ENCODE results near the gene ITFG2.

GRCh38 chr12:2800046-2800570 is 12.4 kb upstream of the ITFG2 start:
- TF ChIP-seq CTCF (IDR thresholded peaks at IDR 0.05; ENCODE audit: low read length), result no peak
- no peak for TF ChIP-seq EZH2 (optimal IDR thresholded peaks at IDR 0.05; ENCODE audit: low read depth, low read length)

All from MM.1S (cell line).